PFSK-1 (cell line): ENCODE data around the gene FAM177A1.

Experiments
- FOXP2 ChIP-seq: optimal IDR thresholded peaks from 2 replicates; pipeline ENCODE3; 2011; ENCODE audit warnings: borderline replicate concordance, control low read depth, inconsistent platforms; ENCODE audit not compliant: insufficient read depth; ENCODE audit errors: extremely low read length, extremely low read depth
- POLR2AphosphoS5 ChIP-seq: IDR thresholded peaks from 2 replicates; pipeline ENCODE4 v1.6.1; 2012; ENCODE audit warnings: low read depth, mild to moderate bottlenecking, control low read depth, low read length, moderate library complexity
- SIN3A ChIP-seq: IDR thresholded peaks from 2 replicates; pipeline ENCODE4 v1.6.1; 2012; ENCODE audit warnings: mild to moderate bottlenecking, low read length, moderate library complexity, borderline replicate concordance; ENCODE audit not compliant: insufficient read depth
- TAF1 ChIP-seq: IDR thresholded peaks from 2 replicates; pipeline ENCODE4 v1.6.1; 2012; ENCODE audit warnings: low read length, control low read depth, borderline replicate concordance; ENCODE audit not compliant: insufficient read depth
- TF ChIP-seq, protein P1 (sequence below), 2 experiments: IDR thresholded peaks; 2 replicates each; pipeline versions ENCODE4 v1.6.1 to v1.8.0; 2011 to 2012; ENCODE audit warnings: low read depth in 2 of 2, low read length in 2 of 2, control low read depth in 1 of 2, inconsistent platforms in 1 of 2, mild to moderate bottlenecking in 1 of 2, moderate library complexity in 1 of 2; ENCODE audit not compliant: insufficient read depth in 1 of 2

Gene FAM177A1

DNA sequence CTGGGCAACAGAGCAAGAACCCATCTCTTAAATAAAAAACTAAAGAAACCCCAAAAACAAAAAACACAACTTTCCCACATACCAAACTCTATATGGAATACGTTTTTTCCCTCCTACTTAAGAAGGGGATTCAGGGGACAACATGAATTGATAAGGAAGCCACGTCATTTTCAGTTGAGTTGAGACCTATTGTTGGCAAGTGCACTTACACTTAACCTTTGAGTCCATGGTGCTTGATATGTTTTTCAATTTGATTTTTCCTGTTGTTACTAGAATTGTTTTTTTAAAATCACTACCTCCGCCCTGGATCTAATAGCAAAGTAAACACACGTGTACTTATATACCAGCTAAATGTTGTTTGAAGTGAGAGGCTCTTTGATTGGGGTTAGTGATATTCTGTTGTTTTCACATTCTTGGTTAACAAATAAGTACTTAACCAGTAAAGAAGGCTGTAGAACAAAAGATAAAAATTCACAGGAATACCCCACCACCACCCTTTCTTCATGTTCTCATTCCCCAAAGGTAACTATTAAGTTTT, 2.0 kb downstream of the FAM177A1 start:
- no peak for TF ChIP-seq TAF1
- no peak for TF ChIP-seq SIN3A
- no peak for TF ChIP-seq POLR2AphosphoS5
- TF ChIP-seq FOXP2: no peak
- TF ChIP-seq, protein P1, sequence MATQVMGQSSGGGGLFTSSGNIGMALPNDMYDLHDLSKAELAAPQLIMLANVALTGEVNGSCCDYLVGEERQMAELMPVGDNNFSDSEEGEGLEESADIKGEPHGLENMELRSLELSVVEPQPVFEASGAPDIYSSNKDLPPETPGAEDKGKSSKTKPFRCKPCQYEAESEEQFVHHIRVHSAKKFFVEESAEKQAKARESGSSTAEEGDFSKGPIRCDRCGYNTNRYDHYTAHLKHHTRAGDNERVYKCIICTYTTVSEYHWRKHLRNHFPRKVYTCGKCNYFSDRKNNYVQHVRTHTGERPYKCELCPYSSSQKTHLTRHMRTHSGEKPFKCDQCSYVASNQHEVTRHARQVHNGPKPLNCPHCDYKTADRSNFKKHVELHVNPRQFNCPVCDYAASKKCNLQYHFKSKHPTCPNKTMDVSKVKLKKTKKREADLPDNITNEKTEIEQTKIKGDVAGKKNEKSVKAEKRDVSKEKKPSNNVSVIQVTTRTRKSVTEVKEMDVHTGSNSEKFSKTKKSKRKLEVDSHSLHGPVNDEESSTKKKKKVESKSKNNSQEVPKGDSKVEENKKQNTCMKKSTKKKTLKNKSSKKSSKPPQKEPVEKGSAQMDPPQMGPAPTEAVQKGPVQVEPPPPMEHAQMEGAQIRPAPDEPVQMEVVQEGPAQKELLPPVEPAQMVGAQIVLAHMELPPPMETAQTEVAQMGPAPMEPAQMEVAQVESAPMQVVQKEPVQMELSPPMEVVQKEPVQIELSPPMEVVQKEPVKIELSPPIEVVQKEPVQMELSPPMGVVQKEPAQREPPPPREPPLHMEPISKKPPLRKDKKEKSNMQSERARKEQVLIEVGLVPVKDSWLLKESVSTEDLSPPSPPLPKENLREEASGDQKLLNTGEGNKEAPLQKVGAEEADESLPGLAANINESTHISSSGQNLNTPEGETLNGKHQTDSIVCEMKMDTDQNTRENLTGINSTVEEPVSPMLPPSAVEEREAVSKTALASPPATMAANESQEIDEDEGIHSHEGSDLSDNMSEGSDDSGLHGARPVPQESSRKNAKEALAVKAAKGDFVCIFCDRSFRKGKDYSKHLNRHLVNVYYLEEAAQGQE (IDR thresholded peaks at IDR 0.05; ENCODE audit: insufficient read depth in 1 of 2, low read depth in 2 of 2, low read length in 2 of 2): no peak

DNA sequence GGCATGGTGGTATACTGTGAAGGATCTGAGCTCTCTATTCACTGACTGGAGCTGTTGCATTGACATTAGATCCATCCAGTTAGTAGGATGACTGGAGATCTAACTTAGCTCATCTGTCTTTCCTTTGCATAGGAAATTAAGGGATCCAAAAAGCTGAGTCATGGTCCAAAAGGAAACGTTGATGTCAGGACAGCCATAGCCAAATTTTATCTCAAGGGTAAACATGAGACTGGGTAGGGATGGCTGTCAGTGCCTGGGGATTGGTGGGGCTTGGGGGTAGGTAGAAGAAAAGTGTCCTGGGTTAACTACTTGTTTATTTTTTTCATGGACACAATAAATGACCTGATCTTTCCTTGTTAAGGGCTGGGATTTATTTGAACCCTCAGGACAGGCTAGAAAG, 4.6 kb downstream of the FAM177A1 start:
- TF ChIP-seq POLR2AphosphoS5: no peak
- TF ChIP-seq SIN3A: no peak
- TF ChIP-seq, protein P1 (IDR thresholded peaks at IDR 0.05; ENCODE audit: insufficient read depth in 1 of 2, low read depth in 2 of 2, low read length in 2 of 2): no peak
- no peak for TF ChIP-seq TAF1
- no peak for TF ChIP-seq FOXP2

DNA sequence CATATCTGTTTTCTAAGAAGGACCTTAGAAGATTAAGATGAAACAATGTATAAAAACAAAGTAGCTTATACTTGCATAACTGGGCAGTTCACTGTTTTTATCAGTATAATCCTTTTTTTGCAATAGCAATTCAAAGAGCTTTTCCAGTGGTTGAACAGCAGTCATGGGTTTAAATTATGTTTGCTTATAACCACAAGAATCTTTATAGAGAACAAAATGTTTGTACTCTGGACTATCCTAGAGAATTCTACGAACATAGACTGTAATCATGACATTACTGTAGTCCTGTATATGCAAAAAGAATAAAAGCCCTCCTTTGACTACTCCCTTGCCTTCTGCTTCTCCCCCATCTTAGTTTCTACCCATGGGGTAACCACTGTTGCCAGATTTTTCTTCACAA, 5.7 kb downstream of the FAM177A1 start:
- no peak for TF ChIP-seq POLR2AphosphoS5
- TF ChIP-seq SIN3A: no peak
- no peak for TF ChIP-seq FOXP2

DNA sequence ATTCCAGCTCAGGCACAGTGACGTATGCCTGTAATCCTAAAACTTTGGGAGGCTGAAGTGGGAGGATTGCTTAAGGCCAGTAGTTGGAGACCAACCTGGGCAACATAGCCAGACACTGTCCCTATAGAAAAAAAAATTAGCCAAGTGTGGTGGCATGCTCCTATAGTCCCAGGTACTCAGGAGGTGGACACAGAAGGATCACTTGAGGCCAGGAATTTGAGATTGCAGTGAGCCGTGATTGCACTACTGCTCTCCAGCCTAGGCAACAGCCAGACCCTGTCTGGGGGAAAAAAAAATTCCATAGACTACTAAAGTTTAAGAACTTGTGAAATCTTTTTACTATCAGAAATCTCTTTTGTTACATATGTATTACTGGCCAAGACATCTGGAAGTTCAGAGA, 6.6 kb downstream of the FAM177A1 start:
- TF ChIP-seq TAF1 (no peak), FOXP2 (no peak), SIN3A (no peak), POLR2AphosphoS5 (no peak)
- TF ChIP-seq, protein P1 (IDR thresholded peaks at IDR 0.05; ENCODE audit: insufficient read depth in 1 of 2, low read depth in 2 of 2, low read length in 2 of 2): no peak

DNA sequence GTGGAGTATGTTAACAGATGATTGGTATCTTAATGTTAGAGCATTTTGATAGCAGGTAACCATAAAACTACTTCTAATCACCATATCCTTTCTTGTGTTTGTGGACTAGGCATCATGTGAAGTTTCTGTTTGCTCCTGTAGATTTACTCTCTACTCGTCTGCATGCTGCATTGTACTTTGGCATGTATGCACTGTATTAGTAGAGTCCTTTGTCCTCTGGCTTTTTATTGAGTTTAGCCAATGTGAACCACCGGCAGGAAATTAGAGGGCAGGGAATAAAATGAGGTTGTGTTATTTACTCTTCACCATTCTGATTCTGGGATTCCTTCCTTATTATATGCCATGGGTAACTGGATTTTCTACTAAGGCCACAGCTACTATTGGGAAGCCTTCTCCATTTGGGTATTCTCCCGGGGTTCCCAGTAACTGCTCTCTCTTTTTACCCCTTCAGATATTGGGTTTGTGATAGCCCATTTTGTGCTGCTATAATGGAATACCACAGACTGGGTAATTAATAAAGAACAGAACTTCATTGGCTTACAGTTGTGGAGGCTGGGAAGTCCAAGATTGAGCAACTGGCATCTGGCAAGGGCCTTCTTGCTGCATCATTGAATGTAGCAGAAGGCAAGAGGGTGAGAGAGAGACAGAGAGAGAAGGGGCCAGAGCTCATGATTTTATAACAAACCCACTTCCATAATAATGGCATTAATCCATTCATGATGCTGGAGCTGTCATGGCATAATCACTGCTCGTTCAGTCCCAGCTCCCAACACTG, 22.4 kb downstream of the FAM177A1 start:
- TF ChIP-seq, protein P1 (IDR thresholded peaks at IDR 0.05; ENCODE audit: insufficient read depth in 1 of 2, low read depth in 2 of 2, low read length in 2 of 2): no peak
- TF ChIP-seq FOXP2 (no peak), TAF1 (no peak), POLR2AphosphoS5 (no peak), SIN3A (no peak)
